Hematopoietic multipotent progenitor cell (in vitro differentiated cells): Measurements from ENCODE around the gene CIDEB. TPM values are rescaled to one million over a fixed set of nuclear protein-coding genes. Genes with fewer than 3 reads are reported as not detected.

Experiments used
- DNase-seq, 3 donors: peaks; one replicate each; pipeline ENCODE4 v3.0.0-alpha.2; 2011 to 2015; ENCODE audit warnings: low read depth in 2 of 3, low spot score in 2 of 3
- total RNA-seq: library from RNA; depleted of rRNA; stranded (reverse); fragments of >200 nt; gene quantifications from one replicate; pipeline ENCODE4 v1.2.3, GENCODE V29; 2012

CIDEB gene
- total RNA-seq, 1 donor: 20.2 TPM

DNA sequence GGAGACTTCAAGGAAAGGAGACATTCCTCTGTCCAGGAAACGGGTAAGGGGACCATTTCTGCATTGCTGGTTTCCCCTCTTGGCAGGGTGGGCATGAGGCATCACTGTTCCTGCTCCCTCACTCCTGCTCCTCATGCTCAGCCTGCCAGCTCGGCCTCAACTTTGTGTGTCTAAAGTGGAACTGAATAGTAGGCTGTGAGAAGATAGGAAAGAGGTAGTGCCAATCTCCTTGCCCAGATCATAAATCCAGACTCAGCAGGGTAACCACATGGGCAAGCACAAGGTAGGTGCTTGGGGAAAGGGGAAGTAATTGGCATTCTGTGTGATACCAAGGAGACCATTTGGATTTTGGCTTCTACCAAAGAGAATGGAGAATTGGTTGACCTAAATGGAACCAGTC is 6.1 kb upstream of the CIDEB start:
- DNase-seq: peak in 2 of 3 donors; percentile 64 to 88

GRCh38 chr14:24312736-24313507 is 5.1 kb upstream of the CIDEB start:
- peak in 2 of 3 donors; percentile 76 to 81 for DNase-seq

GRCh38 chr14:24311837-24312615 is 4.2 kb upstream of the CIDEB start:
- DNase-seq: peak in 1 of 3 donors; percentile 28

GRCh38 chr14:24310646-24311604 is 3.1 kb upstream of the CIDEB start, which contains the start of gene LTB4R:
Gene LTB4R (plus strand): TSS chr14:24311502. CDS start chr14:24315652, 4,150 bp downstream.
- peak; percentile 64 to 84 (median 82) for DNase-seq

DNA sequence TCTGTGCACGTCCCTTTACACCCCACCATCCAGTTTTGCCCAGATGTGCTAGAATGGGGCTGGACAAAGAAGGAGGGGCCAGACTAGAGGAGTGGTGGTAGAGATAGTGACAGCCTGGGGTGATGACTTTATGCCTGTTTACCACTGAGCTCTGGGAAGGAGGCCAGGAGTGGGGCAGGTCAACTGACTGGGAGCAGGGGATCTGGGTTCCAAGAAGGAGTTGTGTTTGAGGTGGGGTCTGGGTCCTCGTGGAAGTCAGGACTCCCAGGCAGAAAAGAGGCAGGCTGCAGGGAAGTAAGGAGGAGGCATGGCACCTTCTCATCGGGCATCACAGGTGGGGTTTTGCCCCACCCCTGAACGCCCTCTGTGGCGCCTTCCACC is 2.5 kb upstream of the CIDEB start:
- no peak for DNase-seq

DNA sequence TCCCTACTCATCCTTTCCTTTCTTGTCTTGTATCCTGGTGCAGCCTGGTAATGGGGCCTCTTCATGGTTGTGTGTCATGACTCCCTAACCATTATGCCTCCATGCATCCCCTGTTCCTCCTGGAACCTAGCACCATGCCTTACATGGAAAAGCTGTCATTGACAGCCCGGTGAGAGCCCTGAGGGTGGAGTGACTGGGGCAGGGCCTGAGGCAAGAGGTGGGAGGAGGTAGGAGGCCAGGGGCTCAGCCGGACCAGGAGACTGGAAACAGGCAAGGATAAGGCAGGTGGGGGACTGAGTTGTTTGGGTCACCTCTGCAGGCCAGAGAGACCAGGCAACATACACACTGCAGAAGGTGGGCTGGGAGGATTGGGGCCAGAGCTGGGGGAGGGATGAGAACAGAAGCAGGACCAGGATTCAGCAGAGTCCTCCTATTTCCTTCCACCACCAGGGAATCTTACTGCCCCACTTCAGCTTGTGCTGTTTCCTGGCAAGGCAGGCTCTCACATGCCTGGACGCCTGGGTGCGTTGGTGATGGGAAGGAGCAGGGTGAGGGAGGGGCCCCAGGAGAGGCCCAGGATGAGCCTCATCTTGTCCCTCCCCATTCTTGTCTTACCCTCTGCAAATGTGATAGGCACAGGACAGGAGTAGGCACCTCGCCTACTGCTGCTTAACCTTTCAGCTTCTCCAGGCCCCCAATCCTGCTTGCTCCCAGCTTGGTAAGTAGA is 1.9 kb upstream of the CIDEB start, which contains the start of gene LTB4R2:
LTB4R2 (plus strand) TSS at position 603 of the 727 bp plus-strand sequence. CDS start 525 bp downstream, outside the sequence.
- no peak for DNase-seq

DNA sequence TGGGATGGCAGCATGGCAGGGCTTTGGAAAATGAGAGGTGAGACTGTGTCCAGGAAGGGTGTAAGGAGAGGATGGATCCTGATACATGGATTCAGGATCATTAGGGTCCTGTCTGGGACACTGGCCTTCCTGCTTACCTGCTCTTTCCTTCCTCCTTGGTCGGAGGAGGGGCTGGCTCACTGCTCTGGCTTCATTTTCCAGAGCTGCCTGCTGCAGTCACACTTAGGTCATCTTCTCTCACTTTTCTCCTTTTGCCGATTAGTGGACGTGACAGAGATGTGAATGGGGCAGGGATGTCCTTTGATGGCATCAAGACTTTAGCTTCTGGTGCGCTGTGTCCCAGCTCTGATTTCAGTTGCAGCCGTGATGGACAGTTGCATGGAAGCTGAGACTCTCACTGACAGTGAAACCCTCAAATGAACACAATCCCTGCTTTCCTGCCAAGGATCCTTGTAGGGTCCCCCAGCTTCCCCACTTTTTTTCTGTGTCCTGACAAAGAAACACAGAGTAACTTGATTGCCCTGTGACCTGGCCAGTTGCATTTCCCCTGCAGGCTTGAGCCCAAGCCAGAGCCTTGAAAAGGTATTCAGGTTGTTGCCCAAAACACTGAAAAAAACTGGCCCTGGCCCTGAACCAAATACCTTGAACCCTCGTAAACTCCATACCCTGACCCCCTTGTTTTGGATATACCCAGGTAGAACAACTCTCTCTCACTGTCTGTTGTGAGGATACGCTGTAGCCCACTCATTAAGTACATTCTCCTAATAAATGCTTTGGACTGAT is 756 bp upstream of the CIDEB start:
- no peak for DNase-seq

DNA sequence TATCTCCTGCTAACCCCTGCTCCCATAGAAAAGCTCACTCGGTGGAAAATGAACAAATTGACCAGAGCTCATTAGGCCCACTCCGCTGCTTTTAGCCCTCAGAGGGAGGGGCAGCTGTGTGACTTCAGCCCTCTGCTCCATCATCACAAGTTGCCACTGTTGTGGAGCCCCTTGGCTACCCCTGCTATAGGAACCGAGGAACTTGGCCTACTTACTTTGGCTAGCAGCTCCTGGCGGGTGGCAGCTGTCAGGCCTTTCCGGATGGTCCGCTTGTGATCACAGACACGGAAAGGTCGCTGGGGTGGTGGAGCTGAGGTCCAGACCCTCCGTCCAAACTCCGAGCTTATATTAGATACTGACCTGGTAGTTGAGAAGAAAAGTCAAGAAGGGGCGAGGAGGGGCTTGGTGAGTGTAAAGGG is 612 bp downstream of the CIDEB start:
- DNase-seq: no peak

- DNase-seq: no peak
Measured at GRCh38 chr14:24304019-24304387, 3.8 kb downstream of the CIDEB start.

DNA sequence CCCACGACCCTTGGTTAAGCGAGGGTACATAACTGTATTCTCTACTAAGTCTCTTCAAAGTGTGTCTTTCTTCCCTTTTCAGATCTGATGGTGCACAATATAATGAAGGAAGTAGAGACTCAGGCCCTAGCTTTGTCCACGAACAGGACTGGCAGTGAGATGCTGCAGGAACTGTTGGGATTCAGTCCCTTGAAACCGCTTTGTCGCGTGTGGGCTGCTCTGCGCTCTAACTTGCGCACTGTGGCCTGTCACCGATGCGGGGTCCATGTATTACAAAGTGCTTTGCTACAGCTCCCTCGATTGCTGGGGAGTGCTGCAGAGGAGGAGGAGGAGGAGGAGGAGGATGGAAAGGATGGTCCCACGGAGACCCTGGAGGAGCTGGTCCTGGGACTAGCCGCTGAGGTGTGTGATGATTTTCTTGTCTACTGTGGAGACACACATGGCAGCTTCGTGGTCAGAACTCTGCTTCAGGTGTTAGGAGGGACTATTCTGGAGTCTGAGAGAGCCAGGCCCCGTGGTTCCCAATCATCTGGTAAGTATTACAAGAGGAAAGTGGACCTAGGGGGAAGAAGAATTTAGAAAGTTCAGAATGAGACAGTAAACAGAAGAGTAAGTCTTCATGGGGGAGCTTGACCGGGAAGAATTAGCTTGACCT is 7.3 kb downstream of the CIDEB start:
- DNase-seq: no peak

GRCh38 chr14:24299255-24300191 is 8.3 kb downstream of the CIDEB start, which contains the start of the genes DHRS1 and NOP9:
Gene DHRS1 (minus strand): TSS chr14:24299780. CDS start chr14:24299106, 674 bp downstream.
Gene NOP9 (plus strand): TSS chr14:24299850. CDS start chr14:24299955, 105 bp downstream.
- peak; percentile 89 to 91 (median 90) for DNase-seq

DNA sequence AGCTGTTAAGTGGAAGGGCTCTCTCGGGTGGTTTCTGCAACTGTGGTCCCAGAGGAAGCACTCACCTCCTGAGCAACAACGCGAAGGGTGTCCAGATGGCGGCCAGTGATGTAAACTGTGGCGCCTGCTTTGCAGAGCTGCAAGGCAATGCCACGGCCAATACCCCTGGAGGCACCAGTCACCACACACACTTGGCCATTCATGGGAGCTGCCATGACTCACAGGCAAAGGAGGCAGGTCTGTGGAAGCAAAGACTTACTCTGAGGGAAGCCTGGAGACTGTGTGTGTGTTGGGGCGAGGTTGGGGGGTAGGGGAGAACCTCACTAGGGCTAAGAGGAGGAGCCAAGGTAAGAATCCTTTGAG is 8.9 kb downstream of the CIDEB start:
- DNase-seq: peak in 1 of 3 donors; percentile 28

- DNase-seq: no peak
Measured at GRCh38 chr14:24297190-24297964, 10.4 kb downstream of the CIDEB start.

DNA sequence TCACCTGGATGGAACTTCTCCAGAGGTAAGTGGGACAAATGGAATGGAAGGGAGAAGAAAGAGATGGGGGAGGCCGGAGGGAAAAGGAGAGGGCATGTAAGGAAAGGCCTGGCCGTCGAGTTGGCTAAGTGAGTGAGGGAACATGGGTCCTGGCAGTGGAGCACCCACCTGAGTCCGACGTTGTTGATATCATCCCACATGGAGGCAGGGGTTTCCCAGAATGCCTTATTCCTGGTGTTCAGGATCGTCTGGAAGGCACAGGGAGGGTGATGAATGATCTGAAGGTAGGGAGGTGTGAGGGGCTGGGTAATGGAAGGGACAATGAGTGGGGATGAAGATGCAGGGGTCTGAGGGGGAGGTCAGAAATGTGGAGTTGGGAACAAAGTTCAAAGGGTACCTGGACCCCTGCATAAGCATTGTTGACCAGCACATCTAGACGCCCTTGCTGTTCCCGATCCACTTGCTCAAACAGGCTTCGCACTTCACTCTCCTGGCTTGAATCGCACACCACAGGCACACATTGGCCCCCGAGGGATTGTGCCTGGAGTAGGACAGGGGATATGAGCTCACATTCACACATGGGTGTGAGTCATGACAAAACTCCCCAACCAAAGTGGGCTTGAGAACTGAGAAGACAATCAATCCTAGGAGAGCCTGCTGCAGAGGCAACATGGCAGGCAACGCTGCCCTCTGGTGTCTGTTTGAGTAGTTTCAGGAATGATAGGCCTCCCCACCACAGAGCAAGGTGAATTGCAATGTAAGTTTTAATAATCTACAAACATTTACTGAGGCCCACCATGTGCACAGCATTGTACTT is 11.2 kb downstream of the CIDEB start:
- peak in 2 of 3 donors; percentile 86 to 91 for DNase-seq

GRCh38 chr14:24293525-24293924 is 14.3 kb downstream of the CIDEB start:
- no peak for DNase-seq
